GM19238 (cell line): Measurements from ENCODE around the gene IL19.
"Not testable (repeated sequence)": the region's sequence is repeated elsewhere in the genome, so short reads cannot be mapped to it uniquely, and the experiment has no call there.

ENCODE experiments used
- DNase-seq: peaks from one replicate; pipeline ENCODE4 v3.0.0; 2011; ENCODE audit warnings: low spot score; ENCODE audit not compliant: insufficient read length

IL19 gene

DNA sequence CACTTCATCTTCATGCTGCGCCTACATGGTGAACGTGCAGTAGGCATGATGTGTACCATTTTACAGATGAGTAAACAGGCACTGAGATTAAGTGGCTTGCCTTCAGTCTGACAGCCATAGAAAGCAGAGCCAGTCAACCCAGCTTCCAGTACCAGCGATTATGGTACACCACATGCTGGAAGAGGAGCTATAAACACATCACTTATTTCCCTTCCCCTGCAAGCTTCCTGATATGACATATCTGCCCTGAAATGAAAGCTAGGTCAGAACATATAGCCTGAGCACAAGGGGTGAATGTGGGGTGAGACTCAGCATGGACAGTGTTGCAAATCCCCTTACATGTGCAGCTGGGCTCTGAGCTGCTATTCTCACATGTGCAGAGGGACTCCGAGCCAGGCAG lies 61.1 kb downstream of the IL19 start:
- no peak for DNase-seq

DNA sequence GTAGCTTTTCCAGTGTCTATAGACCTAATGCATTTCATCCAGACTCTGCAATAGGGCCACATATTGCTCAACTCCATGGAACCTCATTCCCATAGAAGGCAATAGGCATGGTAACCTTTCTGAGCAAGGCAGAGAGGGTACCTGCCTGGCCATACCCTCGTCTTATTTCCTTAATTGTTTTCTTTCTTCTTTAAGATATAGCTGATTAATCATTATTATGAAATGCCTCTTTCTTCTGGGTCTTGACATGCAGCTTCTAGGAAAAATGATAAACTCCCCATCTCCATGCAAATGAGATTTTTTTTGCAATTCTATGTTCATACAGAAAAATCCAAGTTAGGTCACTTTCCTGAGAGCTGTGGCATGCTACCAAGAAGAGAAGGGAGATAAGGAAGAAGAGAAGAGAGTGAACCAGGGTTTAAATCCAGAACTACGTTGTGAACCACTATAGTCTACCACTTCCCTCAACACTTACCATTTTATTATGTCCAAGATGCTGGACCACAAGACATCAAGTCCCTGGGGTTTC lies 61.8 kb downstream of the IL19 start:
- no peak for DNase-seq

DNA sequence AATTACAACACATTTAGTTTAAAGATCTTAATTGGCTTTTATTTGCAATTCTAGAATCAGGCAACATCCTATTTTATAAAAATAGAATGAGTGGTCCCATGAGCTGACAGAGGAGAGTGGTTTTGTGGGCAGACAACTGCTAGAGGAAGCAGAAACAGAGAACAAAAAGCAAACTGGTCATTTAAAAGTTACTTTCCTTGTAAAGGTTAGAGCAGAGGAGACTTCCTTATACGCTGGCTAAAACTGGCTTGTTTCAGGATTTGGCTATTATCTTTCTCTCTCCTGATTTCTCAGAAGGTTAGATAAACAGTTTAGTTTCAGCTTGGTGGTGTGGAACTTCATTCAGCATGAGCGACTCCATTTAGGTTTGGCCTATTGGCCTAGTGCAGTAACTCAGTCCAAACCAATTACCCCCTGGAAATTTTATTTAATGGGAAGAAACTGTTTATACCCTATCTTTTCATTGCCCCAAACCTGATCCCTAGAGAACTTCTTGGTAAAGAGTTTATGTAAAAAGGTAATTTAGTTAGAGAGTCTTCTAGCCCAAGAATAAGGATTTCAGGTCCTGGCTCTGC lies 62.6 kb downstream of the IL19 start:
- no peak for DNase-seq

GRCh38 chr1:206833801-206834200 lies 63.2 kb downstream of the IL19 start:
- DNase-seq, result no peak

GRCh38 chr1:206834217-206834616 lies 63.6 kb downstream of the IL19 start:
- no peak for DNase-seq

GRCh38 chr1:206834711-206835110 lies 64.1 kb downstream of the IL19 start:
- DNase-seq, result no peak

- no peak for DNase-seq
These were observed 64.6 kb downstream of the IL19 start for GRCh38 chr1:206835186-206835585.

GRCh38 chr1:206836111-206836510 lies 65.5 kb downstream of the IL19 start:
- no peak for DNase-seq

DNA sequence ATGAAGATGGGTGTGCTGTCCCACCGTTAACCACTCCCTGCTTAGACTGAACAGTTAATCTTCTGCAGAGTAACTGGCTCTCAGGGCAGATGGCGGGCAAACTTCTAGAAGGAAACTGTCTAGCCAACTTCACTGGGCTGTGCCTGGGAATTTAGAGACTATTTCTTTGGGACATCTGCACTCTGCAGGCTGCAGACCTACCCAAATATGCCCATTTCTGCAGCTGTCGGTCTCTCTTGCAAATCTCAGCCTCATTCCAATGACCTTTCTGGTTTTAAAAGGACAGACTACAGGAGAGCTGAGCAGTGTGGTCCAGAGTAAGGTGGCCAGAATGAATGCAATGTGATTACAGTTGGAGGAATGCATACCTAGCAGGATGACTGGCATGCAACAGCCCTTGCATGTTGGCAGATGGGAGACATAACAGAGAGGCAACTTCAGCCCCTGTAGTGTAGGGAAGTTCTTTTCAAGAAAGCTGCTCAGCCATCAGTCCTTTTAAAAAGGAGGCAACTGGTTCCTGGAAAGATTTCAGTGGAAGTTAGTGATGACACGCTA lies 68.5 kb downstream of the IL19 start:
- DNase-seq, result no peak

GRCh38 chr1:206839857-206840256 lies 69.3 kb downstream of the IL19 start:
- DNase-seq, result no peak

DNA sequence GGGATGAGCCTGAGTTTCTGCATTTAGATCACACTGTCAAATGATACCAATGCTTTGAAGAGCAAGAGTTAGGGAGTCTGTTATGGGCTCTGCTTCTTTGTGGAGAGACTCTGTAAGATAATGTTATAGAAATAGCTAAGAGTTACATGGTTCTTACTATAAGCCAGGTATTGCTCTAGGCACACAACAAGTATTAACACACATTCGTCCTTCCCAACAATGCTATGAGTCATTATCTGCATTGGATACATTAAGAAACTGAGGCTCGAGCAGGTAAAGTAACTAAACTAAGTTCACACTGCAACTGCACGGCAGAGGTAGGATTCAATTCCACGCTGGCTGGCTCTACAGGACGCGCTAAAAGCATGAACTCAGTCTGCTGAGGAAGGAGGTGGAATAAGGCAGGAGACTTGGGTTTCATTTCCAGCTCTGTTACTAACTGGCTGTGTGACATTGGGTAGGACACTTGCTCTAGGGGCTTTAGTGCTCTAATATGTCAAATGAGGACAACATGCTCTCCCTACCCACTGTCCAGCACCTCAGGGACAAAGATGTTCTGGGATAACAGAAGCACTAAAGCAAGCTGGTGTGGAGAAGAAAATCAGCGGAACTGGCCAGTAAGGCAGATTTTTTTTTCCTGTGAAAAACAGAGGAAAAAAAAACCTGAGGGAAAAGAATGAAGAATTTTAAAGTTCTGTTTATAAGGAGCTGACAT lies 71.2 kb downstream of the IL19 start:
- no peak for DNase-seq

- no peak for DNase-seq
These were observed 72.3 kb downstream of the IL19 start for GRCh38 chr1:206842854-206843253.

- DNase-seq, result no peak
These were observed 73.1 kb downstream of the IL19 start for GRCh38 chr1:206843626-206844025.

DNA sequence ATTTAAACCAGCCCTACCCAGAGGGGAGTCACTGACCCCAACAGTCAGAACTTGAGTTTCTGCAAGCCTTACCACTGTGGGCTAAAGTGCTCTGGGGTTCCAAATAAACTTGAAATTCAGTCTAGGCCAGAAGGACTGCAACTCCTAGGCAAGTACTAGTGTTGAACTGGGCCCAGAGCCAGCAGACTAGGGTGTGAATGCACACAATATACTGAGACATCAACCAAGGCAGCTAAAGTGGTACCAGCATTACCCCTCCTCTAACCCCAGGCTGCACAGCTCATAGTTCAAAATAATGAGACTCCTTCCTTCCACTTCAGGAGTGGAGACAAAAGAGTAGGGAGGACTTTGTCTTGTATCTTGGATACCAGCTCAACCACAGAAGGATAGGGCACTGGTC lies 75.9 kb downstream of the IL19 start:
- DNase-seq, result no peak

DNA sequence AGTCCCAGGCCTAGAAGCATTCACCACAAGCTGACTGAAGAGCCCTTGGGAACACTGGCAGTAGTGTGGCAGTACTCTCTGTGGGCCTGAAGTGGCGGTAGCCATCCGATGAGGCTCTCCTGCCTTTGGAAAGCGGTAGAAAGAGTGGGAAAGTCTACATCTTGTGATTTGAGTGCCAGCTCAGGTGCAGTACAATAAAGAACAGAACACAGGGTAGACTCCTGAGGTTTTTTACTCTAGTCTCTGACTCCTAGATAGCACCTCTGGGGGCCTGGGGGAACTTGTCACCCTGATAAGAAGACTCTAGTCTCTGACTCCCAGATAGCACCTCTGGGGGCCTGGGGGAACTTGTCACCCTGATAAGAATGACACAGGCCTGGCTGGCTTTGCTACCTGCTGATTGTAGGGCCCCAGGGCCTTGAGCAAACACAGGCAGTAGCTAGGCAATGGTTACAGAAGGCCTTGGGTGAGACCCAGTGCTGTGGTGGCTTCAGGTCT lies 76.8 kb downstream of the IL19 start:
- no peak for DNase-seq

GRCh38 chr1:206847946-206848345 lies 77.4 kb downstream of the IL19 start:
- DNase-seq, result no peak

- no peak for DNase-seq
These were observed 79.8 kb downstream of the IL19 start for GRCh38 chr1:206850401-206850800.

DNA sequence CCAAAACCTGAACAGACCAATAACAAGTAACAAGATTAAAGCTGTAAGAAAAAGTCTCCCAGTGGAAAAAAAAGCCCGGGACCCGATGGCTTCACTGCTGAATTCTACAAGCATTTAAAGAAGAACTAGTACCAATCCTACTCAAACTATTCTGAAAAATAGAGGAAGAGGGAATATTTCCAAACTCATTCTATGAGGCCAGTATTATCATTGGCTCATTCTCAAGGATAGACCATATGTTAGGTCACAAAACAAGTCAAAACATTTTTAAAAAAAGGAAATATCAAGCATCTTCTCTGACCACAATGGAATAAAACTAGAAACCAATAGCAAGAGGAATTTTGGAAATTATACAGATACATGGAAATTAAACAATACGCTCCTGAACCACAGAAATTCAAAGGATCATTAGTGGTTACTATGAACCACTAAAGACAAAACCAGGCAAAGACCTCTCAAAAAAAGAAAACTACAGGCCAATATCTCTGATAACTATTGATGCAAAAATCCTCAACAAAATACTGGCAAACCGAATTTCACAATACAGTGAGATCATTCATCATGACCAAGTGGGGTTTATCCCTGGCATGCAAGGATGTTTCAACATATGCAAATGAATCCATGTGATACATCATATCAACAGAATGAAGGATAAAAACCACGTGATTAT lies 80.9 kb downstream of the IL19 start:
- DNase-seq, result no peak

GRCh38 chr1:206852662-206853061 lies 82.1 kb downstream of the IL19 start:
- not testable (repeated sequence) for DNase-seq

DNA sequence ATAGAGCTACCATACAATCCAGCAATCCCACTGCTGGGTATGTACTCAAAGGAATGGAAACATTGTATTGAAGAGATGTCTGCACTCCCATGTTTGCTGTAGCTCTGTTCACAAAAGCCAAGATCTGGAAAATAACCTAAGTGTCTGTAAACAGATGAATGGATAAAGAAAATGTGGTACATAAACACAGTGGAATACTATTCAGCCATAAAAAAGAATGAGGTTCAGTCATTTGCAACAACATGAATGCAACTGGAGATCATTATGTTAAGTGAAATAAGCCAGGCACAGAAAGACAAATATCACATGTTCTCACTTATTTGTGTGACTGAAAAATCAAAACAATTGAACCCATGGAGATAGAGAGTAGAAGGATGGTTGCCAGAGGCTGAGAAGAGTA lies 83.1 kb downstream of the IL19 start:
- not testable (repeated sequence) for DNase-seq

DNA sequence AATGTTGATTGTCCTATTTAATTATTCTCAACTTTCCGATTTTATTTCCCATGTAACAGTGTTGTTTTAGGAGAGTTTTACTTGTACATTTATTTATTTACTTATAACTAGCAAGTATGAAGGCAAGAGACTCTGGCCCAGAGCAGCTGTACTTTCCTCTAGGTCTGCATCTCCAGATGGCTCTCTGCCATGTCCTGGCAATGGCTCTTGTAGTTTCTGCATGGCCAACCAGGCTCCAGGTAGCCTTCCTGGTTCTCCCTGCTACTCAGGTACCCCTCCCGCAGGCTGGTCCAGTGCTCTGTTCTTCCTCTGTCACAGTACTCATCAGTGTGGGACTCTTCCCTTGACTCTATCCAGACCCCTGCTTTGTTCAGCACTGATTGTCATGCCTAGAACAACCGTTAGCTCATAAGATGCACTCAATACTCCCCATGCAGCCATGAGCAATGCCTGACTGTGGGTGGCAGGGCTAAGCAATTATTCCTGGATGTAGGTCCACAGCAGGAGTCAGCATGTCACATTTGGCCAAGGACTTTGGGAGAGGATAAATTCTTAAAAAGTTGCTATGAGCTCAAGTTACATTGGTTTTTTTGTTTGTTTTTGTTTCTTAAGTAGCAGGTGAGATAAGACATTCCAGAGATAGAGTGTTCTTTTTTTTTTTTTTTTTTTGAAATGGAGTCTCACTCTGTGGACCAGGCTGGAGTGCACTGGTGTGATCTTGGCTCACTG lies 84.0 kb downstream of the IL19 start:
- DNase-seq, result no peak
